Lung (tissue), 12 donors: ENCODE measurements around the gene USP9X. TPM values are rescaled to one million over a fixed set of nuclear protein-coding genes. Genes with fewer than 3 reads are reported as not detected.

Experiments used
- ATAC-seq: fragments of 200-7000 bp; cut with Tn5 transposase; one replicate; pipeline ENCODE4 v1.9.1; 2020; ENCODE audit warnings: moderate number of reproducible peaks; ENCODE audit not compliant: insufficient read depth, low FRiP score
- DNase-seq, 3 donors: peaks; one replicate each; pipeline ENCODE4 v3.0.0-alpha.2; 2013 to 2017
- H3K27ac ChIP-seq, 2 donors: one replicate each; pipeline ENCODE4 v1.5.1; 2013; ENCODE audit warnings: mild to moderate bottlenecking in 2 of 2, moderate library complexity in 2 of 2, control low read depth in 1 of 2, inconsistent platforms in 1 of 2, low read depth in 1 of 2, low read length in 1 of 2
- H3K27me3 ChIP-seq, 3 donors: one replicate each; pipeline ENCODE4 v1.5.1; 2013; ENCODE audit warnings: low read length in 2 of 3; ENCODE audit not compliant: control insufficient read depth in 3 of 3, insufficient read depth in 3 of 3
- H3K36me3 ChIP-seq, 4 donors: one replicate each; pipeline ENCODE4 v1.5.1; 2013; ENCODE audit warnings: low read length in 4 of 4, mild to moderate bottlenecking in 1 of 4, moderate library complexity in 1 of 4; ENCODE audit not compliant: control insufficient read depth in 4 of 4, insufficient read depth in 4 of 4
- H3K4me1 ChIP-seq, 5 donors: one replicate each; pipeline ENCODE4 v1.5.1; 2013; ENCODE audit warnings: low read length in 5 of 5, mild to moderate bottlenecking in 2 of 5, moderate library complexity in 1 of 5; ENCODE audit not compliant: control insufficient read depth in 5 of 5, insufficient read depth in 5 of 5
- H3K4me3 ChIP-seq: one replicate; pipeline ENCODE4 v1.5.1; 2013; ENCODE audit warnings: mild to moderate bottlenecking, control low read depth, moderate library complexity
- H3K9ac ChIP-seq, 2 donors: one replicate each; pipeline ENCODE4 v1.5.1; 2013; ENCODE audit warnings: low read length in 2 of 2, control low read depth in 1 of 2; ENCODE audit not compliant: insufficient read depth in 1 of 2
- H3K9me3 ChIP-seq, 4 donors: one replicate each; pipeline ENCODE4 v1.5.1; 2013; ENCODE audit warnings: low read length in 3 of 4, mild to moderate bottlenecking in 1 of 4, moderate library complexity in 1 of 4; ENCODE audit not compliant: control insufficient read depth in 4 of 4, insufficient read depth in 3 of 4
- CTCF ChIP-seq: IDR thresholded peaks from 2 replicates; pipeline ENCODE4 v1.5.1; 2012; ENCODE audit warnings: mild to moderate bottlenecking; ENCODE audit errors: control extremely low read depth, extremely low read depth
- WGBS, 2 donors: extraction: QIAGEN DNeasy Blood & Tissue Kit; methylation state at CpG; one replicate each; pipeline ENCODE4 v1.1.7; 2013; 5-methylcytosine and 5-hydroxymethylcytosine counted together
- polyA plus RNA-seq, 2 donors: library from polyadenylated mRNA; stranded (reverse); fragments of 200-250 nt; gene quantifications; one replicate each; pipeline ENCODE4 v1.2.1, GENCODE V29; 2013
- total RNA-seq, 2 donors: library from RNA; depleted of rRNA in 1 of 2; stranded (reverse); fragments of >200 nt in 1 of 2; gene quantifications; one replicate each; pipeline ENCODE4 v1.2.1, GENCODE V29; 2014 to 2021
- donor health status: control.
- donor health status: control.
- donor health status: Bipolar disorder and iron deficiency.
- donor health status: healthy.
- donor health status: DM: yes; HTN: yes; CAD: no.

USP9X gene
- total and polyA plus RNA-seq, 4 donors = 8.5 to 187 (median 43.0) TPM

GRCh38 chrX:41064018-41064417 is 21.2 kb upstream of the USP9X start:
- Histone ChIP-seq H3K4me1 (no peaks in the 10 kb centered on the region), H3K36me3 (no peaks in the 10 kb centered on the region), H3K27ac (no peak overlapping the region), H3K4me3 (no peak overlapping the region), H3K9ac (no peak overlapping the region), H3K9me3 (no peaks in the 10 kb centered on the region), H3K27me3 (peaks cover 0 to 27% (median 10%) of the 10 kb centered on the region in 3 donors)
- TF ChIP-seq CTCF = no peak
- no peak for ATAC-seq
- no peak for DNase-seq
- WGBS, 2 donors = 87 to 91% methylated on average over 5 of the region's 5 CpGs

GRCh38 chrX:41066391-41066790 is 18.9 kb upstream of the USP9X start:
- Histone ChIP-seq H3K9me3 (no peaks in the 10 kb centered on the region), H3K4me1 (no peaks in the 10 kb centered on the region), H3K27ac (no peak overlapping the region), H3K4me3 (no peak overlapping the region), H3K9ac (no peak overlapping the region), H3K27me3 (peaks cover 0 to 34% (median 9%) of the 10 kb centered on the region in 3 donors), H3K36me3 (no peaks in the 10 kb centered on the region)
- DNase-seq (no peak), ATAC-seq (no peak)
- 76 to 100% methylated on average over 1 of the region's 1 CpG for WGBS, 2 donors
- TF ChIP-seq CTCF = no peak

GRCh38 chrX:41066969-41067368 is 18.3 kb upstream of the USP9X start:
- DNase-seq = no peak
- H3K27me3 ChIP-seq = peaks cover 0 to 37% (median 10%) of the 10 kb centered on the region in 3 donors
- 75 to 100% methylated on average over 1 of the region's 1 CpG for WGBS, 2 donors

More at GRCh38 chrX:41066969-41067368, 18.3 kb upstream of the USP9X start:
- Histone ChIP-seq H3K4me3 (no peak overlapping the region), H3K27ac (no peak overlapping the region), H3K9me3 (no peaks in the 10 kb centered on the region), H3K36me3 (no peaks in the 10 kb centered on the region), H3K9ac (no peak overlapping the region), H3K4me1 (no peaks in the 10 kb centered on the region)
- no peak for ATAC-seq
- no peak for TF ChIP-seq CTCF
